MCF 10A (cell line): Measurements from ENCODE around the gene TIGIT. TPM values are rescaled to one million over a fixed set of nuclear protein-coding genes. Genes with fewer than 3 reads are reported as not detected.

Source experiments
- BruUV-seq: library from RNA; stranded (reverse); fragments of 400-500 nt; replicated peaks from 2 replicates; lab custom pipeline; 2021; lab: Mats Ljungman, UMichigan
- CTCF ChIA-PET: fragments of 300-600 bp; sonication (Branson Sonifier 250); formaldehyde crosslinking; extraction: SDS; loops from one replicate; lab custom pipeline; 2021; ENCODE audit warnings: antibody characterized with exemption, inconsistent platforms; lab: Yijun Ruan, JAX
- POLR2A ChIA-PET: fragments of 300-600, 350-650 bp; sonication (Branson Sonifier 250); formaldehyde crosslinking; extraction: SDS; loops from one replicate; lab custom pipeline; 2020; ENCODE audit warnings: antibody characterized with exemption, inconsistent platforms; lab: Yijun Ruan, JAX
- DNase-seq: peaks from one replicate; pipeline ENCODE4 v3.0.0-alpha.2; 2018; ENCODE audit not compliant: unreplicated experiment
- H3K27ac Mint-ChIP-seq: one replicate; pipeline ENCODE4 v1.8.0; 2022; ENCODE audit warnings: mild to moderate bottlenecking, low read depth, mixed read lengths; ENCODE audit not compliant: unreplicated experiment
- H3K27me3 Mint-ChIP-seq: one replicate; pipeline ENCODE4 v1.8.0; 2022; ENCODE audit warnings: mixed read lengths; ENCODE audit not compliant: insufficient read depth, unreplicated experiment
- H3K36me3 Mint-ChIP-seq: one replicate; pipeline ENCODE4 v1.8.0; 2022; ENCODE audit warnings: mild to moderate bottlenecking, moderate library complexity, mixed read lengths; ENCODE audit not compliant: insufficient read depth, unreplicated experiment
- H3K4me1 Mint-ChIP-seq: one replicate; pipeline ENCODE4 v1.8.0; 2022; ENCODE audit warnings: mixed read lengths; ENCODE audit not compliant: insufficient read depth, unreplicated experiment
- H3K4me3 Mint-ChIP-seq: one replicate; pipeline ENCODE4 v1.8.0; 2022; ENCODE audit warnings: mild to moderate bottlenecking, moderate library complexity, mixed read lengths; ENCODE audit not compliant: unreplicated experiment
- H3K9me3 Mint-ChIP-seq: one replicate; pipeline ENCODE4 v1.8.0; 2022; ENCODE audit warnings: mixed read lengths; ENCODE audit not compliant: unreplicated experiment
- CTCF ChIP-seq: fragments of 200-600 bp; IDR thresholded peaks from one replicate; pipeline ENCODE4 v1.8.0; 2022; ENCODE audit warnings: antibody characterized with exemption, mild to moderate bottlenecking; ENCODE audit not compliant: unreplicated experiment
- intact Hi-C: fragments of 100-400 bp; cut with micrococcal nuclease; formaldehyde crosslinking; loops from 2 replicates; pipeline ENCODE4 v1.14.1; 2022
- total RNA-seq: library from RNA; stranded (reverse); gene quantifications from 2 replicates; pipeline ENCODE4 v1.2.3, GENCODE V29; 2022

The TIGIT gene
- total RNA-seq, 1 experiment from 2014 or later: not detected

DNA sequence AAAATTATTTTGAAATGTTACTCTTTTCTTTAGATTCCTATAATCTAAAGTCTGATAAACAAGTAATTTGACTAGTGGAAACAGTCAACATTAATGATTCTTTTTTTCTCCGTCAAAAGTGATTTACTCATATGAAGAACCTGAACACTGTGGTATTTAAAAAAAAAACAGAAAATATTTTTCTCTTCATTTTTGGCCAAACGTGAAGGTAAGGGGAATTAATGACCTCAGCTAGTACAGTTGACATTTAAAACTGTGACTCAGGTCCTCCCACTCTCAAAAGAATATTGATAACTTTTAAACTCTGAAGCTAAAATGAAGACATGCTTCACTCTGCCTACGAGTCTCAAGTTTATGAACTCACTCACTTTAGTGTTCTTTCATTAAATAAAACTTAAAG is 34.5 kb downstream of the TIGIT start:
- Mint-ChIP-seq H3K27ac (no peak overlapping the region), H3K4me3 (no peak overlapping the region), H3K27me3 (no peaks in the 10 kb centered on the region), H3K9me3 (no peaks in the 10 kb centered on the region), H3K36me3 (no peaks in the 10 kb centered on the region), H3K4me1 (no peaks in the 10 kb centered on the region)
- DNase-seq: no peak
- no TSS peak for BruUV-seq
- no peak for TF ChIP-seq CTCF
- ChIA-PET POLR2A (no interaction called here), CTCF (no interaction called here)
- intact Hi-C loops: no loop called here

DNA sequence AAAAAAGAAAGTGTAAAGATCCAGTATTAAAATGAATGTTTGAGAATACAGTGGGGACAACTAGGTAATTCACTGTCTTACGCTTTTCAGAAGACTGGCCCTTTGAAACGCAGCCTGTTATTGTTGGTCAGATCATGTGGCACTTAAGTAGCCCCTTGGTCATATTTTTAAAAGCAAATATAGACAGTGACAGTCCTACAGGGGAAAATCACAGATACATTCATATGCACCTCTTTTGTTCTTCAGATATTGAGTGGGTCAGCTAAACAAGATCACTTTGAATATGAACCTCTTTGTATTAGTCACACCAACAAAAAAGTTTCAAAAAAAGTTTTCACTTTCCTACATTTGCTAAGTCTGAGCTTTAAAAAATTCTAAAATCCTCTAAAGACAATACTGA is 36.0 kb downstream of the TIGIT start:
- Mint-ChIP-seq H3K27ac (no peak overlapping the region), H3K4me3 (no peak overlapping the region), H3K27me3 (no peaks in the 10 kb centered on the region), H3K9me3 (no peaks in the 10 kb centered on the region), H3K4me1 (no peaks in the 10 kb centered on the region), H3K36me3 (peaks cover under 1% of the 10 kb centered on the region)
- CTCF ChIA-PET: no interaction called here
- DNase-seq: no peak
- intact Hi-C loops: loop anchor here (10.0 kb wide), 1 partner anchor 485 kb away; no protein-coding TSS in a partner anchor
- POLR2A ChIA-PET: no interaction called here
- no TSS peak for BruUV-seq
- no peak for TF ChIP-seq CTCF

- Mint-ChIP-seq H3K36me3 (peaks cover 9% of the 10 kb centered on the region), H3K27ac (no peak overlapping the region), H3K4me3 (no peak overlapping the region), H3K9me3 (no peaks in the 10 kb centered on the region), H3K27me3 (no peaks in the 10 kb centered on the region), H3K4me1 (no peaks in the 10 kb centered on the region)
- no peak for DNase-seq
- intact Hi-C loops: loop anchor here (10.0 kb wide), 1 partner anchor 486 kb away; no protein-coding TSS in a partner anchor
- ChIA-PET POLR2A (no interaction called here), CTCF (no interaction called here)
- BruUV-seq: no TSS peak
- no peak for TF ChIP-seq CTCF
Measured at GRCh38 chr3:114331007-114331406, 37.2 kb downstream of the TIGIT start.

DNA sequence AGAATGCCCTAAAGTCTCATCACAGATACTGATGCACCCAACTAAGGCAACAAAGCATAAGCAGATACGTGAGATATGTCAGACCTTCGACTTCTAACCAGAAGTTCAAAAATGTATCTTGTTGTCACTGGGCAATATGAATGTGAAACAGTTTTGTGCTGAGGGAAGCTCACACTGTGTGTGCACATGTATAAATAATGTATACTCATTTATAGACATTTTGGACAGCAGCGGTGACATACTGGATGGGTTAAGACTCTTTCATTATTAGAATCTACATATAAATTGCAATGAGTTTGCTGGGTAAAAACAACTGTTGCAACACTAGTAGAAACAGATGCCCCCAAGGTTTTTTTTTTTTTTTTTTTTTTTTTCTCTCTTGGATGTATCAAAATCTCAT is 37.9 kb downstream of the TIGIT start:
- Mint-ChIP-seq H3K9me3 (no peaks in the 10 kb centered on the region), H3K27ac (no peak overlapping the region), H3K4me3 (no peak overlapping the region), H3K4me1 (no peaks in the 10 kb centered on the region), H3K27me3 (no peaks in the 10 kb centered on the region), H3K36me3 (peaks cover 9% of the 10 kb centered on the region)
- no peak for TF ChIP-seq CTCF
- DNase-seq: no peak
- ChIA-PET CTCF (no interaction called here), POLR2A (no interaction called here)
- intact Hi-C loops: loop anchor here (10.0 kb wide), 1 partner anchor 487 kb away; no protein-coding TSS in a partner anchor
- no TSS peak for BruUV-seq
